NOMO-1 treated with dmso at 0.1 percent for 144 hours (cell line): ENCODE measurements around the gene ATP6V0A1.
"Not testable (repeated sequence)": the region's sequence is repeated elsewhere in the genome, so short reads cannot be mapped to it uniquely, and the experiment has no call there.

Experiments
- DNase-seq: peaks from one replicate; lab custom pipeline; 2025; ENCODE audit not compliant: unreplicated experiment; lab: John Stamatoyannopoulos, UW

The ATP6V0A1 gene

DNA sequence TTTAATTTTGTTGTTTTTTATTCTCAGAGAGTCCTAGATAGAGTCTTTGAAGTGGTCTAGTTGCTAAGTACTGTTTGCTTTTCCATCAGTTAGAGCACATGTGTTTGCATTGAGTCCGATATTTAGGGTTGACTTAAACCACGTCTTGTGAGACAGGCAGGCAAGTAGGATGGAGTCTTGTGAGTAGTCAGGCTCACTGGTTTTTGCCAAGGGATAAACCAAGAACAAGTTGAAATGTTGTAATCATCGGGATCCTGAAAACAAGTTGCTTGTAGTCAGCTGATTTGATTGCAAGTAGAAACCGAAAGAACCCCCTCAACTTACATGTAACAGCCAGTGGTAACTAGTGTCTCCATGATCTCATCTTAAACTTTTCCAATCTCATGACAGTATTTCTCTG is 17.2 kb downstream of the ATP6V0A1 start:
- no peak for DNase-seq

DNA sequence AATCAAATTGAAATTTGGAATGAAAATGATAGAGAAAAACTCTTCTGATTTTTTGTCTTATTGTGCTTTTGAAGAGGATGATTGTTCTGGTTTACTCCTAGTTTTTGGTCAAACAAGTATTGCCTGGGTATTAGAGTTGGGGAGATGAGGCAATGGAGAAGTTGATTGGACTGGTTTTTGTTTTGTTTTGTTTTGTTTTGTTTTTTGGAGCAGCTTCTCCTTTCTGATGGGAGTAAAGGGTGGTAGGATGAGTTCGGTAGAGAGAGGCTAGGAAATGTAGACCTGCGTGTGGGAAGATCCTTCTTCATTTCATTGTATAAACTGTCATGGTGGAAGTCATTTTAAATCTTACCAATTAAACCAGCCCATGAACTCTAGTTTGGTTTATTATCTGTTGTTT is 17.7 kb downstream of the ATP6V0A1 start:
- no peak for DNase-seq

DNA sequence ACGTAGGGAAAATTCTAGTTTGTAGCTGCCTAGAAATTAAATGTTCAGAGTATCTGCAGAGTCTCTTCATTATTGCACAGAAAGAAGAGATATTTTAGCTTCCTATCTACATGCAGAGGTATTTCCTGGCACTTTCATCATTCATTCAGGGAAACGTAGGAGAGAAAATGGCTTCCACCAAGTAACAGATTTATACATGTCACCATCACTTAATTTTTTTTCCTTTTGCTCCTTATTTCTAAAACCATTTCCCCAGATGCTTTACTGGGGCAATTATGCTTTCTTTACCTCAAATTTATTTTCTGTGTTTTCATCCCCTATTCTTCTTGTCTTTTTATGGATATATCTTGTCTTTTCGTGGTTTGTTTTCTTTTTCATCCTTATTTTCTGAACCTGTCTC is 18.5 kb downstream of the ATP6V0A1 start:
- no peak for DNase-seq

GRCh38 chr17:42477824-42478223 is 19.1 kb downstream of the ATP6V0A1 start:
- DNase-seq, result not testable (repeated sequence)

- DNase-seq, result no peak
Measured at GRCh38 chr17:42484304-42484703, 25.6 kb downstream of the ATP6V0A1 start.

DNA sequence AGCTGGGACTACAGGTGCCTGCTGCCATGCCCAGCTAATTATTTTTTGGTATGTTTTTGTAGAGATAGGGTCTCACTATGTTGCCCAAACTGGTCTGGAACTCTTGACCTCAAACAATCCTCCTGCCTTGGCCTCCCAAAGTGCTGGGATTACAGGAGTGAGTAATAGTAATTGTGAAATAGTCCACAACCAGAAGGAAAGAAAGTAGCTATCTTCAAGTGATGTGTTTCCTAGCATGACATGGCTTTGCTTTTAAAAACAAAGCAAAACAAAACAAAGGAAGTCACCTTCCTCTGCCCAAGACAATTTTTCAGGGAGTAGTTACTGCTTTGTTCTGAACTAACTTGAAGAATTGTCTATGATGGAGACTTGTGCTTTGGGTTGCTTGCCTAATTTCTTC is 27.0 kb downstream of the ATP6V0A1 start:
- no peak for DNase-seq

DNA sequence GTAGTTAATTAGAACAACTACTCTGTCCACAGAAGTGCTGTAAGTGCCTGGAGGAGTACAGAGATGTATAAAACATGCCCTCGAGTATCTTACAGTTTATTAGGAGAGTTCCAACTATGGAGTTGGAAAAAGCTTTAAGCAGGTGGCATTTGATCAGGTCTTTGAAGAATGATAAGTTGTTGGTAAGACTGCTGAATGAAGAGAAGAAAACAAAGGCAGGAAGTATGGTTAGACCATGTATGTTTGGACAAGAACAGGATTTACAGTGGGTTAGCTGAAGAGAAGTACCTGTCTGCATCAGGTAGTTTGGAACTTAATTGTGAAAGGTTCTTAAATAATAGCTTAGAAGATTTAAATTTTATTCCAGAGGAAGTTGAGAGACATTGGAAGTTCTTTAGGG is 29.4 kb downstream of the ATP6V0A1 start:
- no peak for DNase-seq

GRCh38 chr17:42493319-42493718 is 34.6 kb downstream of the ATP6V0A1 start:
- no peak for DNase-seq

GRCh38 chr17:42494673-42495072 is 36.0 kb downstream of the ATP6V0A1 start:
- no peak for DNase-seq

DNA sequence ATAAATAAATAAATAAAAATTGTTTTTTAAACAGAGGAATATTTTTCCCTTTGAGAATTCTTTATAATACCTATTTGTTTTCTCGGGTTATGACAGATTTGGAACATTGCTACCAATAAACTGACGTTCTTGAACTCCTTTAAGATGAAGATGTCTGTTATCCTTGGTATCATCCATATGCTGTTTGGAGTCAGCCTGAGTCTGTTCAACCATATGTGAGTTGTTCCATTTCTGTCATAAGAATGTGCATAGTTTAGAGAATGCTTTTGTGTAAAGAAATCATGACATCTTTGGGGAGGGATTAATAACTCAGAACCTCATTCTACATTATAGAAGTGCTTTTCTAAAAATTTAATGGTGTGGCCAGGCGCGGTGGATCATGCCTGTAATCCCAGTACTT is 40.1 kb downstream of the ATP6V0A1 start:
- no peak for DNase-seq

GRCh38 chr17:42502091-42502490 is 43.4 kb downstream of the ATP6V0A1 start:
- DNase-seq, result no peak

- no peak for DNase-seq
Measured at GRCh38 chr17:42502926-42503325, 44.2 kb downstream of the ATP6V0A1 start.

- no peak for DNase-seq
Measured at GRCh38 chr17:42507671-42508070, 49.0 kb downstream of the ATP6V0A1 start.

GRCh38 chr17:42508426-42509165 is 49.9 kb downstream of the ATP6V0A1 start:
- DNase-seq, result no peak

GRCh38 chr17:42509409-42509808 is 50.7 kb downstream of the ATP6V0A1 start:
- DNase-seq, result no peak

DNA sequence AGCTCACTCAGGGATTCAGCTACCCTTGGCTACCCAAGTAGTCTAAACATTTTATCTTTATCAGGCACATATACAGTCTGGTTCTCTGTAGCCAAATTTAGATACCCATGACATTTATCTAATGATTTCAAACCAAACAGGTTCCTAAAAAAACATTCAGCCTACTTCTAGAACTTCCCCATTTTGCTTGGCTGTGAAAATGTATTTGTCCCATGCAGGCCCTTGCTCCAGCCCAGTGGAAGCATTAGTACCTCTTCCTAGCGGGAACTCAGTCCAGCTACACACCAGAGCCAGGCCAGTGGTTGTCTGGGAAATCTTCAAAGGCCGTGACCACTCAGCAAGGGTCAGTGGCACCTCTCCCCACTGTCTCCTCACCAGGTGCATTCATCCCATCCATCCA is 51.2 kb downstream of the ATP6V0A1 start:
- DNase-seq, result no peak

- DNase-seq, result no peak
Measured at GRCh38 chr17:42512246-42512645, 53.6 kb downstream of the ATP6V0A1 start.

DNA sequence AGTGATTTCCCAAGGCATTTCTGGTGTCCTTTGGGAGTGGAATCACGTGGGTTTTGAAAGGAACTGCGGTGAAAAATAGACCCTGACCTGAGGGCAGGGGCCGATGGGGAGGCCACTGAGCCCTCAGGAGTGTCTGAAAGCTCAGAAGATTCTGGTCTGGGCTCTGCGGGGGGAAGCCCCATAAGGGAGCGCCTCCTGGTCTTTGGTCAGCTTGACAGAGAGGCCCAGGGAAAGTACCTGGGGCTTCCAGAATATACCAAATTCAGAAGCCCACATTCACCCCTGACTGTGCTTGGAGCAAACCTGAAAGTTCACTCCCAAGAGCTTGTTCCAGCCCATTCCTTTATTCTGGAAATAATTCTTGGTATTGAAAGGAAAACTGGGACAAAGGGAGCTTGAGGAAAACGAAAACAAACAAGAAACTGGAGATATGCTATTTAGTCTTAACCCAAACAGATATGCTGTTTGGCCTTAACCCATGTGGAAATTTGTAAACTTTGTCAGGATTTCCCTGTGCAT is 54.1 kb downstream of the ATP6V0A1 start:
- DNase-seq, result no peak

DNA sequence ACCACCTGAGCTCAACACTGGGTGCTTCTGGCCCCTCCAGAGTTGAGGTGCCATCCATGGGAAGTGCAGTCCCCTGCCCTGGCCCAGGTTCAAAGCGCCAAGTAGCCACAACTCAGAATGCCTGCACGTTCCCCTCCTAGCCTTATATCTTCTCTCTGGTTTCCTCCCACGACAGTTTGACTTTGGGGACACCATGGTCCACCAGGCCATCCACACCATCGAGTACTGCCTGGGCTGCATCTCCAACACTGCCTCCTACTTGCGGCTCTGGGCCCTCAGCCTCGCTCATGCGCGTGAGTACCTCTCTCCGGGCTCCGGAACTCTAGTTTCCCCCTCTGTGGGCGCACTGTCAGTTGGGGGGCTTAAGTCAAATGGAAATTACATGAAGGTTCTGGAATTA is 55.0 kb downstream of the ATP6V0A1 start:
- no peak for DNase-seq

DNA sequence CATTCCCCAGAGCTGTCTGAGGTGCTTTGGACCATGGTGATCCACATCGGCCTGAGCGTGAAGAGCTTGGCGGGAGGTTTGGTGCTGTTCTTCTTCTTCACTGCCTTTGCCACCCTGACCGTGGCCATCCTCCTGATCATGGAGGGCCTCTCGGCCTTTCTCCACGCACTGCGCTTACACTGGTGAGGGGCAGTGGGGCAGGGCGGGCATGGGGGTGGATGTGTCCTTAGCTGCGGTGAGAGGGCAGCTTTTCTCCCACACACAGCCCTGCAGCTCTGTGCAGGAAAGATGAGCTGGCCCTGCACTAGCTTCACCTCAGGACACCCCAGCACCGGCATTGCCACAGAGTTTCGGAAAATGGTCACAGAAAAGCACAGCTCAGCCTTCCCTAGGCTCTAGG is 55.6 kb downstream of the ATP6V0A1 start:
- no peak for DNase-seq

- no peak for DNase-seq
Measured at GRCh38 chr17:42514867-42515266, 56.2 kb downstream of the ATP6V0A1 start.

DNA sequence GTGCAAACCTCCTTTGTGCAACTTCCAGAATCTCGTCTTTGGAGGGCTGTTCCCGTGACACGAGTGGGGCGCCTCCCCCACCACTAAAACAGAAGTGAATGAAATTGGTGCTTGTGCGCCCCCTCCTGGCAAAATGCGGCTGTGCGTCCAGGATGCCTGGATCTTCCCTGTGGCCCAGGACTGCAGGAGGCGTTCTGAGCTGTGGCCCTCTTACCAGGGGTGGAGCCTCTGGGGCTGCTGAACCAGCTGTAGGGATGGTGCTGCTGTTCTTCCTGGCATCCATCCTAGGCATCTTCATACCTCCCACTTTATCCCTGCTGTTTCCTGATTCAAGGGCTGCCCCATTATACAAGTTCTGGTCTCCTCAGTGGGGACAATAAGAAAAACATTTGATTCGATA is 58.8 kb downstream of the ATP6V0A1 start:
- DNase-seq, result peak; percentile 45
